C4-2B (cell line): Measurements from ENCODE around the gene SQSTM1.

Experiments
- H3K27ac ChIP-seq: fragments of 450-650 bp; 2 replicates; pipeline ENCODE4 v1.5.1; 2017
- ZFX ChIP-seq: fragments of 450-650 bp; IDR thresholded peaks from 2 replicates; pipeline ENCODE4 v1.6.1; 2017
- TF ChIP-seq, protein P1 (sequence below): fragments of 450-650 bp; conservative IDR thresholded peaks from 2 replicates; pipeline ENCODE4 v1.5.1; 2017; ENCODE audit warnings: mild to moderate bottlenecking

The SQSTM1 gene

GRCh38 chr5:179879003-179879689 is 58.4 kb downstream of the SQSTM1 start:
- H3K27ac ChIP-seq: no peak overlapping the region
- no peak for TF ChIP-seq ZFX
- TF ChIP-seq, protein P1, sequence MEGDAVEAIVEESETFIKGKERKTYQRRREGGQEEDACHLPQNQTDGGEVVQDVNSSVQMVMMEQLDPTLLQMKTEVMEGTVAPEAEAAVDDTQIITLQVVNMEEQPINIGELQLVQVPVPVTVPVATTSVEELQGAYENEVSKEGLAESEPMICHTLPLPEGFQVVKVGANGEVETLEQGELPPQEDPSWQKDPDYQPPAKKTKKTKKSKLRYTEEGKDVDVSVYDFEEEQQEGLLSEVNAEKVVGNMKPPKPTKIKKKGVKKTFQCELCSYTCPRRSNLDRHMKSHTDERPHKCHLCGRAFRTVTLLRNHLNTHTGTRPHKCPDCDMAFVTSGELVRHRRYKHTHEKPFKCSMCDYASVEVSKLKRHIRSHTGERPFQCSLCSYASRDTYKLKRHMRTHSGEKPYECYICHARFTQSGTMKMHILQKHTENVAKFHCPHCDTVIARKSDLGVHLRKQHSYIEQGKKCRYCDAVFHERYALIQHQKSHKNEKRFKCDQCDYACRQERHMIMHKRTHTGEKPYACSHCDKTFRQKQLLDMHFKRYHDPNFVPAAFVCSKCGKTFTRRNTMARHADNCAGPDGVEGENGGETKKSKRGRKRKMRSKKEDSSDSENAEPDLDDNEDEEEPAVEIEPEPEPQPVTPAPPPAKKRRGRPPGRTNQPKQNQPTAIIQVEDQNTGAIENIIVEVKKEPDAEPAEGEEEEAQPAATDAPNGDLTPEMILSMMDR: no peak

DNA sequence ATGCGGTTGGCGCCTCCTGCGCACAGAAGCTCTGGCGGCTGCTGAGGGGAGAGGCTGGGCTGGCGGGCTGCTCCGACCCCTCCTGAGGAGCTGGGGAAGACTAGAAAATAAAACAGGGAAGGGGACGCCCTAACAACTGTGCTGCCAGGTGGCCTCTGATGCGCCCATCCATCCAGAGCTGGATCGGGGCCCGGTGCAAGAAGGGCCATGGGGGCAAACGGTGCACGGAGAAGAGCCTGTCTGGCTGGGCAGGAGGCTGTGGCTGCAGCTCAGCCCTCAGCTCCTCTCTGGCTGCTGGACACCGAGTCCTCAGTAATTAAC is 58.9 kb downstream of the SQSTM1 start:
- no peak overlapping the region for H3K27ac ChIP-seq
- TF ChIP-seq ZFX: no peak
- TF ChIP-seq, protein P1: no peak

GRCh38 chr5:179880066-179880650 is 59.5 kb downstream of the SQSTM1 start:
- TF ChIP-seq, protein P1: no peak
- no peak for TF ChIP-seq ZFX
- H3K27ac ChIP-seq: no peak overlapping the region

- TF ChIP-seq, protein P1: no peak
These were observed 60.3 kb downstream of the SQSTM1 start for GRCh38 chr5:179880848-179881590.

DNA sequence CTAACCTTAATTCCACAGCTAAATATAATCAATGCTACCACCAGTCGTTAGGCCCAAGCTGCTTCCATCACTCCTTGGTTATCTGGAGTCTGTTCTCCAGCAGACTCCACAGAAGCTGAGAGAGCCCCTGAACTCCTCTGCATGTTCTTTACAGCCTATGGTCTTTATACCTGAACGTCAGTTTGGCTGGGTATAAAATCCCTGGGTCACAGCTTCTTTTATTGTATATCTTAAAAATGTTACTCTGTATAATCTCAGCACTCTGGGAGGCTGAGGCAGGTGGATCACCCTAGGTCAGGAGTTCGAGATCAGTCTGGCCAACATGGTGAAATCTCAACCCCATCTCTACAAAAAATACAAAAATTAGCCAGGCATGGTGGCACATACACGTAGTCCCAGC is 61.6 kb downstream of the SQSTM1 start:
- H3K27ac ChIP-seq: no peak overlapping the region
- TF ChIP-seq, protein P1: no peak
- TF ChIP-seq ZFX: no peak

More at GRCh38 chr5:179880848-179881590, 60.3 kb downstream of the SQSTM1 start:
- no peak overlapping the region for H3K27ac ChIP-seq

DNA sequence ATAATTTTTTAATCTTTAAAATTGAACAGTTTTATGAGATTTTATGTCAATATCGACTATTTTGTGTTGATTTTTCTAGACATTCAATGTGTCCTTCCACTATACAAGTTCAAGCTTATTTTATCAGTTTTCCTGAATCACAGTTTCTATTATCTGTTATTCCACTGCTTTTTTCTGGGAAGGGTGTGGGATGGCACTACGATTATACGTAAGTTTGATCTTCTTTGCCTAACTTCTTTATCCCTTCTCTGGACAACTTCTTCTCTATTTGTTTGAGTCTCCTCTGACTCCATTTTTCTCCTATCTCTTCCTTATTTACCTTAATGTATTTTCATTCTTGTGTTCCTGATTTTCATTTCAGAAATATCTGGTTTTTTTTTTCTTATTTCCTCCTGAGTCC is 62.5 kb downstream of the SQSTM1 start:
- TF ChIP-seq, protein P1: no peak
- TF ChIP-seq ZFX: no peak
- H3K27ac ChIP-seq: no peak overlapping the region

DNA sequence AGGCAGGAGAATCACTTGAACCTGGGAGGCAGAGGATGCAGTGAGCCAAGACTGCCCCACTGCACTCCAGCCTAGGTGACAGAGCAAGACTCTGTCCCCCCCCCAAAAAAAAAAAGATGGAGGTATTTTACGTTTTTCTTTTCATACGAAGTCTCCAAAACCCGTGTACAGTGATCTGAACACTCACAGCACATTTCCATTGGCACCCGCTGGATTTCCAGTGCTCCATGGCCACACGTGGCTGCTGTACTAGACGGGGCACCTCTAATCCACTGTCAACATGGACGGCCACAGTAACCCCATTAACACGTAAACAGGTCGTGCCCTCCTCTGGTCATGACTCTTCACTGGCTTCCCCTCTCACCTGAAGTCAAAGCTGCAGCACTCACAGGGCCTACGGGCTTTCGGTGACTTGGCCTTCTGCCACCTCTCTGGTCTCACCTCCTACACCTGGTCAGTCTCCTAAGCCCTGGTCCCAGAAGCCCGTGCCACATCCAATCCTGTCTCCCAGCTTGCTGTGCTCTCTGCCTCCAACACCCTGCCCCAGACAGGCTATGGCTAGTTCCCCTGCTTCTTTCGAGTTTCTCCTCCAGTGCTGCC is 64.9 kb downstream of the SQSTM1 start:
- no peak overlapping the region for H3K27ac ChIP-seq
- TF ChIP-seq, protein P1: no peak
